CD14-positive monocyte (primary cell): Measurements from ENCODE around the gene USP27X. TPM values are rescaled to one million over a fixed set of nuclear protein-coding genes. Genes with fewer than 3 reads are reported as not detected.

ENCODE experiments used
- DNase-seq, 3 donors: peaks; one replicate each; pipeline ENCODE4 v3.0.0-alpha.2; 2011 to 2022
- H2AFZ ChIP-seq: 2 replicates; pipeline ENCODE4 v1.6.0; 2012; ENCODE audit warnings: mild to moderate bottlenecking, low read depth, low read length, inconsistent platforms; ENCODE audit not compliant: insufficient read depth, poor library complexity, severe bottlenecking
- H3K27ac ChIP-seq, 2 donors: 1 replicate in 1 of 2; 2 replicates in 1 of 2; pipeline ENCODE4 v1.5.1; 2012 to 2013; ENCODE audit warnings: low read length in 2 of 2, control low read depth in 1 of 2, inconsistent platforms in 1 of 2, low read depth in 1 of 2, mild to moderate bottlenecking in 1 of 2
- H3K27me3 ChIP-seq, 2 donors: one replicate each; pipeline versions ENCODE4 v1.6.0 to v1.6.1; 2011 to 2013; ENCODE audit warnings: low read length in 2 of 2; ENCODE audit not compliant: control insufficient read depth in 2 of 2, insufficient read depth in 2 of 2
- H3K36me3 ChIP-seq, 2 donors: replicated peaks in 1 of 2; 1 replicate in 1 of 2; 2 replicates in 1 of 2; pipeline versions ENCODE4 v1.5.1 to v1.6.1; 2012 to 2013; ENCODE audit warnings: low read length in 2 of 2, control low read depth in 1 of 2, inconsistent platforms in 1 of 2, mild to moderate bottlenecking in 1 of 2; ENCODE audit not compliant: insufficient read depth in 2 of 2, control insufficient read depth in 1 of 2
- H3K4me1 ChIP-seq, 2 donors: 1 replicate in 1 of 2; 2 replicates in 1 of 2; pipeline versions ENCODE4 v1.5.1 to v1.6.1; 2012 to 2013; ENCODE audit warnings: low read length in 2 of 2, control low read depth in 1 of 2, inconsistent platforms in 1 of 2, mild to moderate bottlenecking in 1 of 2, moderate library complexity in 1 of 2; ENCODE audit not compliant: insufficient read depth in 2 of 2, control insufficient read depth in 1 of 2
- H3K4me2 ChIP-seq: replicated peaks from 2 replicates; pipeline ENCODE3; 2012; ENCODE audit warnings: low read length, moderate library complexity, mild to moderate bottlenecking; ENCODE audit not compliant: poor library complexity, severe bottlenecking; ENCODE audit errors: extremely low read depth
- H3K4me3 ChIP-seq, 3 experiments: fragments of 200-600 bp in 1 of 3; sonication (generic) in 1 of 3; replicated peaks in 1 of 3; 1 replicate in 2 of 3; 2 replicates in 1 of 3; pipeline ENCODE4 v1.5.1; 2011 to 2013; ENCODE audit warnings: low read length in 3 of 3, mild to moderate bottlenecking in 3 of 3, control low read depth in 2 of 3, low read depth in 2 of 3, inconsistent platforms in 1 of 3, moderate library complexity in 1 of 3
- H3K79me2 ChIP-seq: 2 replicates; pipeline ENCODE4 v1.6.0; 2012; ENCODE audit warnings: mild to moderate bottlenecking, control low read depth, inconsistent platforms, low read length, moderate library complexity; ENCODE audit not compliant: insufficient read depth
- H3K9ac ChIP-seq: 2 replicates; pipeline ENCODE4 v1.6.0; 2017; ENCODE audit warnings: low read length, mild to moderate bottlenecking; ENCODE audit not compliant: insufficient read depth, poor library complexity, severe bottlenecking
- H3K9me3 ChIP-seq, 2 donors: replicated peaks in 1 of 2; 1 replicate in 1 of 2; 2 replicates in 1 of 2; pipeline versions ENCODE4 v1.5.1 to v1.6.1; 2012 to 2013; ENCODE audit warnings: low read length in 2 of 2, control low read depth in 1 of 2; ENCODE audit not compliant: control insufficient read depth in 1 of 2, insufficient read depth in 1 of 2
- H4K20me1 ChIP-seq: 2 replicates; pipeline ENCODE4 v1.6.0; 2012; ENCODE audit warnings: mild to moderate bottlenecking, low read length, control low read depth, moderate library complexity; ENCODE audit not compliant: insufficient read depth
- H3K27ac Mint-ChIP-seq, 7 donors: one replicate each; pipeline ENCODE4 v1.8.0; 2020; ENCODE audit warnings: mild to moderate bottlenecking in 7 of 7, mixed read lengths in 7 of 7, moderate library complexity in 6 of 7, inconsistent platforms in 2 of 7
- H3K27me3 Mint-ChIP-seq, 3 donors: one replicate each; pipeline ENCODE4 v1.8.0; 2021 to 2022; ENCODE audit warnings: low read depth in 3 of 3, mild to moderate bottlenecking in 3 of 3, mixed read lengths in 3 of 3, moderate library complexity in 3 of 3, inconsistent platforms in 1 of 3
- H3K36me3 Mint-ChIP-seq, 2 donors: one replicate each; pipeline ENCODE4 v1.8.0; 2020; ENCODE audit warnings: mixed read lengths in 2 of 2, inconsistent platforms in 1 of 2, mild to moderate bottlenecking in 1 of 2
- H3K4me1 Mint-ChIP-seq: one replicate; pipeline ENCODE4 v1.8.0; 2020; ENCODE audit warnings: mild to moderate bottlenecking, mixed read lengths
- H3K4me3 Mint-ChIP-seq, 2 donors: one replicate each; pipeline ENCODE4 v1.8.0; 2020; ENCODE audit warnings: mild to moderate bottlenecking in 2 of 2, mixed read lengths in 2 of 2, moderate library complexity in 1 of 2
- H3K9me3 Mint-ChIP-seq, 7 donors: one replicate each; pipeline ENCODE4 v1.8.0; 2020 to 2022; ENCODE audit warnings: mixed read lengths in 7 of 7, mild to moderate bottlenecking in 6 of 7, moderate library complexity in 6 of 7, inconsistent platforms in 2 of 7
- CTCF ChIP-seq: fragments of 200-600 bp; IDR thresholded peaks from one replicate; pipeline ENCODE4 v1.8.0; 2022; ENCODE audit warnings: antibody characterized with exemption, mild to moderate bottlenecking
- WGBS: methylation state at CpG from one replicate; pipeline ENCODE4 v1.1.5; 2013; ENCODE audit warnings: missing lambda C conversion rate; ENCODE audit not compliant: insufficient coverage; 5-methylcytosine and 5-hydroxymethylcytosine counted together
- intact Hi-C, 2 donors: fragments of 100-400 bp; cut with micrococcal nuclease; formaldehyde crosslinking; loops; one replicate each; pipeline versions ENCODE4 v1.15.0 to v1.15.1; 2023
- polyA plus RNA-seq, 3 donors: library from polyadenylated mRNA; depleted of rRNA in 1 of 3; unstranded in 2 of 3; stranded (reverse) in 1 of 3; fragments of 300-500 nt in 2 of 3; fragments of >200 nt in 1 of 3; fragmentation: Illumina TruSeq in 2 of 3; gene quantifications; 1 replicate in 2 of 3; 2 replicates in 1 of 3; pipeline ENCODE4 v1.2.3, GENCODE V29; 2012 to 2021

Gene USP27X
- polyA plus RNA-seq, 3 donors: 0.16 to 0.97 (median 0.23) TPM

DNA sequence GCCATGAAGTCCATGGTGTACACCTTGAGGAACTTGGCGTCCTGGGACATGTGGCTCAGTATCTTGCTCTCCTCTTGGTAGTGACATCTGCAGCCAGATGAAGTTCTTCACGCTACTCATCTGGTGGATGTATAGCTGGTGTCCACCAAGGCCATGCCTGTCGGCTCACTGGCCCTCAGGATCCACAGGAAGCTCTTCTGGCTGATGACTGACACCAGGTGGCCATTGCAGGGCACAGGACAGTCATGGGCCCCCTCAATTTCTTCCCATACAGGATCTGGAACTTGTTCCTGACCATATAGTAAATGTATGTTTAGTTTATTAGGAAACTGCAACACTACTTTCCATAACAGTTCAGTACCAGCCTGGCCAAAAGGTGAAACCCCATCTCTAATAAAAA, 32.8 kb downstream of the USP27X start:
- intact Hi-C loops: loop anchor here in 1 of 2 donors (10.0 kb wide), 1 partner anchor 673 kb away; no protein-coding TSS in a partner anchor
- Histone ChIP-seq H3K27me3 (peaks cover 0 to 7% of the 10 kb centered on the region in 2 donors), H3K4me1 (no peaks in the 10 kb centered on the region), H3K27ac (no peak overlapping the region), H3K79me2 (no peaks in the 10 kb centered on the region), H2AFZ (no peak overlapping the region), H4K20me1 (no peaks in the 10 kb centered on the region), H3K9me3 (no peaks in the 10 kb centered on the region), H3K9ac (no peak overlapping the region), H3K36me3 (no peaks in the 10 kb centered on the region), H3K4me2 (no peak overlapping the region), H3K4me3 (no peak overlapping the region)
- no CpG with 5 or more reads among the region's 3 CpGs for WGBS
- Mint-ChIP-seq H3K27me3 (peaks cover 0 to 6% (median 2%) of the 10 kb centered on the region in 3 donors), H3K4me3 (no peak overlapping the region), H3K9me3 (no peaks in the 10 kb centered on the region), H3K27ac (no peak overlapping the region), H3K4me1 (peaks cover 7% of the 10 kb centered on the region), H3K36me3 (no peaks in the 10 kb centered on the region)
- TF ChIP-seq CTCF: no peak
- no peak for DNase-seq

DNA sequence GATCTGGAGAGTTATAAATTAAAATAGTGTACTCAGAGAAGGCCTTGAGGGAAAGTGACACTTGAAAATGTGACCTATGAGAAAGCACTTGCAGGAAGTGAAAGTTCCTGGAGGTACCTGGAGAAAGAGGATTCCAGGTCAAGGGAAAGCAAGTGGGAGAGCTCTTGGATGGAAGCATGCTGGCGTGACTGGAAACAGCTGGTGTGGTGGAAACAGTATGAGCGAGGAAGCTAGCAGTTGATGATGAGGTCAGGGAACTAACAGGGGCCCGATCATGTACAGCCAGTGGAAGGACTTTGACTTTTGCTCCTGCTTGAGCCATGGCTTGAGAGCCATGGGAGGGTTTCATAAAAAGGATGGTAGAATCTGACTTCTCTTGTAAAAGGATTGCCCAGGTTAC, 33.6 kb downstream of the USP27X start:
- no peaks in the 10 kb centered on the region for H3K9me3 ChIP-seq
- peaks cover 0 to 5% (median 0%) of the 10 kb centered on the region in 3 donors for H3K27me3 Mint-ChIP-seq
- H3K4me3 ChIP-seq: no peak overlapping the region
- no peak overlapping the region for H3K4me2 ChIP-seq
- DNase-seq: no peak
- no peak overlapping the region for H3K4me3 Mint-ChIP-seq
- no peak overlapping the region for H2AFZ ChIP-seq
- no peaks in the 10 kb centered on the region for H3K9me3 Mint-ChIP-seq
- peaks cover 7% of the 10 kb centered on the region for H3K4me1 Mint-ChIP-seq
- no peaks in the 10 kb centered on the region for H3K36me3 Mint-ChIP-seq
- no peak overlapping the region for H3K9ac ChIP-seq
- H3K36me3 ChIP-seq: no peaks in the 10 kb centered on the region
- no peaks in the 10 kb centered on the region for H3K79me2 ChIP-seq
- WGBS: 80% methylated on average over 3 of the region's 3 CpGs
- TF ChIP-seq CTCF: no peak
- peaks cover 0 to 7% of the 10 kb centered on the region in 2 donors for H3K27me3 ChIP-seq
- H3K27ac ChIP-seq: no peak overlapping the region
- H3K4me1 ChIP-seq: no peaks in the 10 kb centered on the region
- H3K27ac Mint-ChIP-seq: no peak overlapping the region
- intact Hi-C loops: loop anchor here in 1 of 2 donors (10.0 kb wide), 1 partner anchor 672 kb away; no protein-coding TSS in a partner anchor
- no peaks in the 10 kb centered on the region for H4K20me1 ChIP-seq
